ENCODE results near the gene GPX3. TPM values are rescaled to one million over a fixed set of nuclear protein-coding genes. Genes with fewer than 3 reads are reported as not detected.

Gene GPX3
- total RNA-seq, 1 experiment from 2014 or later = 86.6 TPM

DNA sequence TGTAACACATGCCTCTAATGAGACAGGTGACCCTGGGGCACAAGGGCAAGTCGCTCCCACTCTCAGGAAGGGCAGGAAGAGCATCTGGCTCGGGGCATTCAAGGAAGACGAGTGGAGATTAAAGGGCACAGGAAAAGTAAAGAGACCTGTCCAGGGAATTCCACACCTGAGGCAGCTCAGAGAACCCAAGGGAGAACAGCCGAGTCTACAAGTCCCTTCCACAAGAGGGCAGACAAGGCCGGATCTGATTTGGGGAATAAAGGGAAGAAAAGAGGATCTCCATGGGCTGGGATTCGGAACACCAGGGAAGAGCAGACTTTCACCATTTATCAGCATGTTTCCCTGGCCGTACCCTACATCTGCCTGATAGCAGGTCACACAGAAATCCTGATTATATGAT is 28.1 kb downstream of the GPX3 start:
- Histone ChIP-seq H3K9me3 (no peaks in the 10 kb centered on the region), H3K36me3 (ENCODE audit: control insufficient read depth, insufficient read depth, low read length) (peaks cover 14% of the 10 kb centered on the region), H3K27me3 (replicated peaks; ENCODE audit: control insufficient read depth, insufficient read depth, low read length) (no peaks in the 10 kb centered on the region), H3K4me1 (no peaks in the 10 kb centered on the region), H3K4me3 (ENCODE audit: low read depth, low read length) (no peak overlapping the region)
- Mint-ChIP-seq H3K4me3 (ENCODE audit: unreplicated experiment) (no peak overlapping the region), H3K27me3 (ENCODE audit: insufficient read depth, unreplicated experiment) (no peaks in the 10 kb centered on the region), H3K9me3 (ENCODE audit: unreplicated experiment) (no peaks in the 10 kb centered on the region), H3K4me1 (ENCODE audit: low read depth, unreplicated experiment) (no peaks in the 10 kb centered on the region), H3K27ac (ENCODE audit: unreplicated experiment) (no peak overlapping the region), H3K36me3 (ENCODE audit: insufficient read depth, unreplicated experiment) (peaks cover 48% of the 10 kb centered on the region)
- POLR2A ChIA-PET = no interaction called here
- intact Hi-C loops (cut with micrococcal nuclease; ENCODE audit: unreplicated experiment) = loop anchor here (1.0 kb wide), 2 partner anchors 46 to 117 kb away; no protein-coding TSS in a partner anchor
- BruUV-seq (replicated peaks) = no TSS peak
- CTCF ChIA-PET = interaction anchor here (0.8 to 2.6 kb wide), 6 partner anchors 10 to 116 kb away, joined by 3 to 16 read pairs (median 8); no protein-coding TSS in a partner anchor
- DNase-seq = peak in 1 of 2 experiments; percentile 42
- TF ChIP-seq, protein P1, sequence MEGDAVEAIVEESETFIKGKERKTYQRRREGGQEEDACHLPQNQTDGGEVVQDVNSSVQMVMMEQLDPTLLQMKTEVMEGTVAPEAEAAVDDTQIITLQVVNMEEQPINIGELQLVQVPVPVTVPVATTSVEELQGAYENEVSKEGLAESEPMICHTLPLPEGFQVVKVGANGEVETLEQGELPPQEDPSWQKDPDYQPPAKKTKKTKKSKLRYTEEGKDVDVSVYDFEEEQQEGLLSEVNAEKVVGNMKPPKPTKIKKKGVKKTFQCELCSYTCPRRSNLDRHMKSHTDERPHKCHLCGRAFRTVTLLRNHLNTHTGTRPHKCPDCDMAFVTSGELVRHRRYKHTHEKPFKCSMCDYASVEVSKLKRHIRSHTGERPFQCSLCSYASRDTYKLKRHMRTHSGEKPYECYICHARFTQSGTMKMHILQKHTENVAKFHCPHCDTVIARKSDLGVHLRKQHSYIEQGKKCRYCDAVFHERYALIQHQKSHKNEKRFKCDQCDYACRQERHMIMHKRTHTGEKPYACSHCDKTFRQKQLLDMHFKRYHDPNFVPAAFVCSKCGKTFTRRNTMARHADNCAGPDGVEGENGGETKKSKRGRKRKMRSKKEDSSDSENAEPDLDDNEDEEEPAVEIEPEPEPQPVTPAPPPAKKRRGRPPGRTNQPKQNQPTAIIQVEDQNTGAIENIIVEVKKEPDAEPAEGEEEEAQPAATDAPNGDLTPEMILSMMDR (IDR thresholded peaks at IDR 0.05; ENCODE audit: insufficient read depth in 1 of 2, low read depth in 1 of 2, low read length in 1 of 2, severe bottlenecking in 1 of 2, unreplicated experiment in 1 of 2) = peak; percentile 13 to 43

DNA sequence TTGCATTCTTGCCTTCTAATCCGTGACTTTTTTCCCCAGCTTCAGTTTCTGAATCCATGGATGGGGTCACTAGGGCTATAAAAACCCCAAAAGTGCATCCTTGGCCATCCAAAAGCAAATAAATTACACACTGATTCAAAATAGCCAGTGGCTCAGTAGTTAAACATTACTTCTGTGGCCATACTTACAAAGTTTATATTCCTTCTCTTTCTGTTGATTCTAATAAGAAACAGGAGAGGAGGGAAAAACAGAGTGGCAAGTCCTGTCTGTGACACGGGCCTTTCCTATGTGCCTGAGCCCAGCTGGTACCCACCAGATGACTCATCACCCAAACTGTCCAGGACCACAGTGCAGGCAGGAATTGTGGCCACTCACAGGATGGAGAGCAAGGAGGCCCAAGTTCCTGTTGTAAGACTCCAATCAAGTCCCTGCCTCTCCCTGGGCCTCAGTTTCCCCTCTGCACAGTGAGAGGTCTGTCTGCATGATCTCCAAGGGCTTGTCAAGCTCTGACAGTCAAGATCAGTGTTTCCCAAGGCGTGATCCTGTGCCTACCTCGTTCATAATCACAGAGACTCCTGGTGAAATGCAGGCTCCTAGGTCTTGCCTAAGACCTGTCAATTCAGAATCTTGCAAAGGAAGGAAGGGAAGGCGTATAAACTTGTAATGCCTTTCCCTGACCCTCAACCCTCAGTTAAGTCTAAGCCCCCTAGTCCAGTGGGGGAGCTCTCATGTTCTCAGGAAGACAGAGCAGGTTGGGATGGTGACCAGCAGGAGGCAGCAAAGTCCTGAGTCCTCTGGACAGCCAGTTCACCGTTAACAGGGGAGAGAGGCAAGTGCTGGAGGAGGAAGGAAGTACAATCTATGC is 30.9 kb downstream of the GPX3 start:
- Mint-ChIP-seq H3K36me3 (ENCODE audit: insufficient read depth, unreplicated experiment) (peaks cover 45% of the 10 kb centered on the region), H3K4me1 (ENCODE audit: low read depth, unreplicated experiment) (peaks cover 10% of the 10 kb centered on the region), H3K27me3 (ENCODE audit: insufficient read depth, unreplicated experiment) (no peaks in the 10 kb centered on the region), H3K9me3 (ENCODE audit: unreplicated experiment) (no peaks in the 10 kb centered on the region), H3K27ac (ENCODE audit: unreplicated experiment) (peak overlapping the region; percentile 53), H3K4me3 (ENCODE audit: unreplicated experiment) (no peak overlapping the region)
- BruUV-seq (replicated peaks) = no TSS peak
- DNase-seq = peak; percentile 72 to 78
- Histone ChIP-seq H3K4me3 (ENCODE audit: low read depth, low read length) (no peak overlapping the region), H3K9me3 (no peaks in the 10 kb centered on the region), H3K4me1 (peaks cover 6% of the 10 kb centered on the region; the same call in 1 of the 2 replicates), H3K36me3 (ENCODE audit: control insufficient read depth, insufficient read depth, low read length) (peaks cover 10% of the 10 kb centered on the region), H3K27me3 (replicated peaks; ENCODE audit: control insufficient read depth, insufficient read depth, low read length) (no peaks in the 10 kb centered on the region)
- ChIA-PET POLR2A (interaction anchor here (0.5 kb wide), 1 partner anchor 30 kb away, joined by 3 read pairs; no protein-coding TSS in a partner anchor), CTCF (interaction anchor here (0.6 to 2.0 kb wide), 15 partner anchors 21 to 273 kb away, joined by 3 to 51 read pairs (median 6); partner anchors contain the start of genes GM2A, GPX3 and SMIM3)
- intact Hi-C loops (cut with micrococcal nuclease; ENCODE audit: unreplicated experiment) = loop anchor here (1.0 to 2.0 kb wide), 3 partner anchors 30 to 113 kb away; partner anchors contain the start of gene TNIP1
- TF ChIP-seq, protein P1 (IDR thresholded peaks at IDR 0.05; ENCODE audit: insufficient read depth in 1 of 2, low read depth in 1 of 2, low read length in 1 of 2, severe bottlenecking in 1 of 2, unreplicated experiment in 1 of 2) = peak; percentile 81 to 89

GRCh38 chr5:151051931-151052608 is 31.7 kb downstream of the GPX3 start:
- Histone ChIP-seq H3K27me3 (replicated peaks; ENCODE audit: control insufficient read depth, insufficient read depth, low read length) (no peaks in the 10 kb centered on the region), H3K9me3 (no peaks in the 10 kb centered on the region), H3K4me1 (peaks cover 6% of the 10 kb centered on the region; the same call in 1 of the 2 replicates), H3K4me3 (ENCODE audit: low read depth, low read length) (no peak overlapping the region), H3K36me3 (ENCODE audit: control insufficient read depth, insufficient read depth, low read length) (peaks cover 10% of the 10 kb centered on the region)
- TF ChIP-seq, protein P1 (IDR thresholded peaks at IDR 0.05; ENCODE audit: insufficient read depth in 1 of 2, low read depth in 1 of 2, low read length in 1 of 2, severe bottlenecking in 1 of 2, unreplicated experiment in 1 of 2) = no peak
- Mint-ChIP-seq H3K27me3 (ENCODE audit: insufficient read depth, unreplicated experiment) (no peaks in the 10 kb centered on the region), H3K4me3 (ENCODE audit: unreplicated experiment) (no peak overlapping the region), H3K9me3 (ENCODE audit: unreplicated experiment) (no peaks in the 10 kb centered on the region), H3K27ac (ENCODE audit: unreplicated experiment) (peak overlapping the region; percentile 53), H3K36me3 (ENCODE audit: insufficient read depth, unreplicated experiment) (peaks cover 46% of the 10 kb centered on the region), H3K4me1 (ENCODE audit: low read depth, unreplicated experiment) (peaks cover 10% of the 10 kb centered on the region)
- ChIA-PET CTCF (interaction anchor here (0.7 to 2.0 kb wide), 13 partner anchors 20 to 273 kb away, joined by 3 to 51 read pairs (median 7); partner anchors contain the start of genes GM2A, GPX3 and SMIM3), POLR2A (interaction anchor here (0.6 kb wide), 1 partner anchor 11 kb away, joined by 3 read pairs; no protein-coding TSS in a partner anchor)
- no peak for DNase-seq
- no TSS peak for BruUV-seq (replicated peaks)
- intact Hi-C loops (cut with micrococcal nuclease; ENCODE audit: unreplicated experiment) = loop anchor here (1.0 to 2.0 kb wide), 3 partner anchors 29 to 112 kb away; partner anchors contain the start of gene TNIP1
